Uterus (tissue), 4 donors: ENCODE data around the gene FAM163B. TPM values are rescaled to one million over a fixed set of nuclear protein-coding genes. Genes with fewer than 3 reads are reported as not detected.

Experiments
- DNase-seq, 2 donors: peaks; one replicate each; pipeline ENCODE4 v3.0.0-alpha.2; 2019 to 2020
- H3K27ac ChIP-seq, 2 donors: fragments of 200-600 bp; sonication (generic); 1 replicate in 1 of 2; 2 replicates in 1 of 2; pipeline ENCODE4 v1.5.1; 2016 to 2018
- H3K27me3 ChIP-seq, 2 donors: fragments of 200-600 bp; sonication (generic); one replicate each; pipeline ENCODE4 v1.5.1; 2018 to 2019; ENCODE audit warnings: control low read depth in 1 of 2
- H3K36me3 ChIP-seq, 2 donors: fragments of 200-600 bp; sonication (generic); one replicate each; pipeline ENCODE4 v1.5.1; 2019; ENCODE audit warnings: control low read depth in 1 of 2
- H3K4me1 ChIP-seq, 2 donors: fragments of 200-600 bp; sonication (generic); one replicate each; pipeline ENCODE4 v1.5.1; 2018 to 2019; ENCODE audit warnings: control low read depth in 1 of 2
- H3K4me3 ChIP-seq, 2 donors: fragments of 200-600 bp; sonication (generic); 1 replicate in 1 of 2; 2 replicates in 1 of 2; pipeline ENCODE4 v1.5.1; 2018 to 2019; ENCODE audit warnings: mild to moderate bottlenecking in 1 of 2
- H3K9me3 ChIP-seq, 2 donors: fragments of 200-600 bp; sonication (generic); one replicate each; pipeline ENCODE4 v1.5.1; 2019; ENCODE audit warnings: control low read depth in 1 of 2
- CTCF ChIP-seq, 4 experiments: fragments of 200-600 bp in 2 of 4; fragments of 450-650 bp in 2 of 4; sonication (generic) in 2 of 4; IDR thresholded peaks; one replicate each; pipeline ENCODE4 v1.5.1; 2016 to 2019; ENCODE audit warnings: antibody characterized with exemption in 4 of 4, mild to moderate bottlenecking in 2 of 4, moderate library complexity in 1 of 4
- POLR2A ChIP-seq, 2 donors: fragments of 450-650 bp; IDR thresholded peaks; one replicate each; pipeline ENCODE4 v1.6.1; 2016; ENCODE audit warnings: antibody characterized with exemption in 2 of 2, mild to moderate bottlenecking in 1 of 2, moderate library complexity in 1 of 2
- intact Hi-C: fragments of 100-400 bp; cut with DNase I; formaldehyde crosslinking; loops from one replicate; pipeline ENCODE4 v1.15.1; 2023; ENCODE audit warnings: low total_unique reads
- total RNA-seq, 4 donors: library from RNA; depleted of rRNA in 3 of 4; stranded (reverse); fragments of >200 nt in 3 of 4; gene quantifications; one replicate each; pipeline versions ENCODE4 v1.1.0 to v1.2.4, GENCODE V29; 2014 to 2023
- donor health status: DM: yes; HTN: yes; CAD: no.

FAM163B gene
- total RNA-seq, 4 donors from 2014 or later: not detected

- H3K4me3 ChIP-seq: no peak overlapping the region
- DNase-seq: no peak
- no peak for TF ChIP-seq CTCF (IDR thresholded peaks at IDR 0.05)
- no peak for TF ChIP-seq POLR2A (IDR thresholded peaks at IDR 0.05)
- H3K4me1 ChIP-seq: no peaks in the 10 kb centered on the region
- no peak overlapping the region for H3K27ac ChIP-seq
- no peaks in the 10 kb centered on the region for H3K9me3 ChIP-seq
- H3K27me3 ChIP-seq: no peaks in the 10 kb centered on the region
- no peaks in the 10 kb centered on the region for H3K36me3 ChIP-seq
- intact Hi-C loops: no loop called here
Measured at GRCh38 chr9:133635098-133635497, 25.9 kb upstream of the FAM163B start.

- no peak overlapping the region for H3K27ac ChIP-seq
- no peaks in the 10 kb centered on the region for H3K9me3 ChIP-seq
- H3K36me3 ChIP-seq: no peaks in the 10 kb centered on the region
- intact Hi-C loops: no loop called here
- no peak overlapping the region for H3K4me3 ChIP-seq
- no peak for DNase-seq
- no peak for TF ChIP-seq POLR2A (IDR thresholded peaks at IDR 0.05)
- no peak for TF ChIP-seq CTCF (IDR thresholded peaks at IDR 0.05)
- H3K4me1 ChIP-seq: no peaks in the 10 kb centered on the region
- H3K27me3 ChIP-seq: no peaks in the 10 kb centered on the region
Measured at GRCh38 chr9:133634081-133634691, 25.0 kb upstream of the FAM163B start.

- Histone ChIP-seq H3K36me3 (no peaks in the 10 kb centered on the region), H3K4me3 (no peak overlapping the region), H3K27me3 (no peaks in the 10 kb centered on the region), H3K27ac (no peak overlapping the region), H3K9me3 (no peaks in the 10 kb centered on the region), H3K4me1 (no peaks in the 10 kb centered on the region)
- no peak for TF ChIP-seq CTCF (IDR thresholded peaks at IDR 0.05)
- no peak for TF ChIP-seq POLR2A (IDR thresholded peaks at IDR 0.05)
- no peak for DNase-seq
- intact Hi-C loops: no loop called here
Measured at GRCh38 chr9:133633681-133634080, 24.5 kb upstream of the FAM163B start.

GRCh38 chr9:133632806-133633680 lies 23.9 kb upstream of the FAM163B start:
- H3K27me3 ChIP-seq: no peaks in the 10 kb centered on the region
- intact Hi-C loops: no loop called here
- H3K9me3 ChIP-seq: no peaks in the 10 kb centered on the region
- H3K36me3 ChIP-seq: no peaks in the 10 kb centered on the region
- TF ChIP-seq POLR2A (IDR thresholded peaks at IDR 0.05) (no peak), CTCF (IDR thresholded peaks at IDR 0.05) (no peak)
- no peak overlapping the region for H3K27ac ChIP-seq
- no peak for DNase-seq
- no peak overlapping the region for H3K4me3 ChIP-seq
- H3K4me1 ChIP-seq: no peaks in the 10 kb centered on the region

GRCh38 chr9:133631111-133631510 lies 21.9 kb upstream of the FAM163B start:
- no peak overlapping the region for H3K27ac ChIP-seq
- intact Hi-C loops: no loop called here
- H3K36me3 ChIP-seq: no peaks in the 10 kb centered on the region
- DNase-seq: no peak
- no peak for TF ChIP-seq CTCF (IDR thresholded peaks at IDR 0.05)
- H3K4me1 ChIP-seq: no peaks in the 10 kb centered on the region
- no peaks in the 10 kb centered on the region for H3K9me3 ChIP-seq
- H3K4me3 ChIP-seq: no peak overlapping the region
- no peaks in the 10 kb centered on the region for H3K27me3 ChIP-seq
